ENCODE results near the gene SLC30A3. TPM values are rescaled to one million over a fixed set of nuclear protein-coding genes. Genes with fewer than 3 reads are reported as not detected.

SLC30A3 gene
- total and polyA plus RNA-seq, 2 of the 13 experiments (the other 11 are each of a cell fraction or from before 2014, with no cell fraction given), result 0.38 to 0.79 TPM

GRCh38 chr2:27249891-27250651 is 12.8 kb downstream of the SLC30A3 start (continued):
- no peak for TF ChIP-seq ZFP36L1 (CRISPR knock-in tag; IDR thresholded peaks at IDR 0.05)
- TF ChIP-seq SKIL (CRISPR knock-in tag; IDR thresholded peaks at IDR 0.05; ENCODE audit: borderline replicate concordance), result no peak
- 0 out of 2 replicates have a peak, but pooled peaks have one; percentile 26 for TF ChIP-seq IRX3 (CRISPR knock-in tag; IDR thresholded peaks at IDR 0.05; ENCODE audit: borderline replicate concordance, low read depth)
- TF ChIP-seq SNAI1 (CRISPR knock-in tag; IDR thresholded peaks at IDR 0.05; ENCODE audit: borderline replicate concordance), result peak; percentile 37; the same call in 1 of the 2 replicates
- TF ChIP-seq, protein P1, sequence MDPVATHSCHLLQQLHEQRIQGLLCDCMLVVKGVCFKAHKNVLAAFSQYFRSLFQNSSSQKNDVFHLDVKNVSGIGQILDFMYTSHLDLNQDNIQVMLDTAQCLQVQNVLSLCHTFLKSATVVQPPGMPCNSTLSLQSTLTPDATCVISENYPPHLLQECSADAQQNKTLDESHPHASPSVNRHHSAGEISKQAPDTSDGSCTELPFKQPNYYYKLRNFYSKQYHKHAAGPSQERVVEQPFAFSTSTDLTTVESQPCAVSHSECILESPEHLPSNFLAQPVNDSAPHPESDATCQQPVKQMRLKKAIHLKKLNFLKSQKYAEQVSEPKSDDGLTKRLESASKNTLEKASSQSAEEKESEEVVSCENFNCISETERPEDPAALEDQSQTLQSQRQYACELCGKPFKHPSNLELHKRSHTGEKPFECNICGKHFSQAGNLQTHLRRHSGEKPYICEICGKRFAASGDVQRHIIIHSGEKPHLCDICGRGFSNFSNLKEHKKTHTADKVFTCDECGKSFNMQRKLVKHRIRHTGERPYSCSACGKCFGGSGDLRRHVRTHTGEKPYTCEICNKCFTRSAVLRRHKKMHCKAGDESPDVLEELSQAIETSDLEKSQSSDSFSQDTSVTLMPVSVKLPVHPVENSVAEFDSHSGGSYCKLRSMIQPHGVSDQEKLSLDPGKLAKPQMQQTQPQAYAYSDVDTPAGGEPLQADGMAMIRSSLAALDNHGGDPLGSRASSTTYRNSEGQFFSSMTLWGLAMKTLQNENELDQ (CRISPR knock-in tag; IDR thresholded peaks at IDR 0.05; ENCODE audit: borderline replicate concordance), result no peak
- TF ChIP-seq, protein P2, sequence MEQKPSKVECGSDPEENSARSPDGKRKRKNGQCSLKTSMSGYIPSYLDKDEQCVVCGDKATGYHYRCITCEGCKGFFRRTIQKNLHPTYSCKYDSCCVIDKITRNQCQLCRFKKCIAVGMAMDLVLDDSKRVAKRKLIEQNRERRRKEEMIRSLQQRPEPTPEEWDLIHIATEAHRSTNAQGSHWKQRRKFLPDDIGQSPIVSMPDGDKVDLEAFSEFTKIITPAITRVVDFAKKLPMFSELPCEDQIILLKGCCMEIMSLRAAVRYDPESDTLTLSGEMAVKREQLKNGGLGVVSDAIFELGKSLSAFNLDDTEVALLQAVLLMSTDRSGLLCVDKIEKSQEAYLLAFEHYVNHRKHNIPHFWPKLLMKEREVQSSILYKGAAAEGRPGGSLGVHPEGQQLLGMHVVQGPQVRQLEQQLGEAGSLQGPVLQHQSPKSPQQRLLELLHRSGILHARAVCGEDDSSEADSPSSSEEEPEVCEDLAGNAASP (CRISPR knock-in tag; IDR thresholded peaks at IDR 0.05; ENCODE audit: borderline replicate concordance), result peak; percentile 60; the same call in 1 of the 2 replicates
- TF ChIP-seq SIN3A (IDR thresholded peaks at IDR 0.05; ENCODE audit: borderline replicate concordance, low read depth, low read length), result peak; percentile 60; the same call in 1 of the 2 replicates
- TF ChIP-seq PHF5A (CRISPR knock-in tag; IDR thresholded peaks at IDR 0.05; ENCODE audit: low read depth, unreplicated experiment), result no peak
- TF ChIP-seq HDAC6 (IDR thresholded peaks at IDR 0.05; ENCODE audit: low read depth, low read length), result no peak
- no peak for TF ChIP-seq SP140L (CRISPR knock-in tag; IDR thresholded peaks at IDR 0.05; ENCODE audit: borderline replicate concordance)
- TF ChIP-seq GFI1 (CRISPR knock-in tag; IDR thresholded peaks at IDR 0.05; ENCODE audit: borderline replicate concordance), result peak; percentile 62; the same call in 1 of the 2 replicates
- peak; percentile 73; the same call in 1 of the 2 replicates for TF ChIP-seq ARID2 (CRISPR knock-in tag; IDR thresholded peaks at IDR 0.05; ENCODE audit: borderline replicate concordance)
- 0 out of 2 replicates have a peak, but pooled peaks have one; percentile 55 for TF ChIP-seq WIZ (CRISPR knock-in tag; IDR thresholded peaks at IDR 0.05)
- peak; percentile 25; the same call in 1 of the 2 replicates for TF ChIP-seq ZNF563 (CRISPR knock-in tag; IDR thresholded peaks at IDR 0.05)
- TF ChIP-seq RERE (CRISPR knock-in tag; IDR thresholded peaks at IDR 0.05; ENCODE audit: low read depth), result 0 out of 2 replicates have a peak, but pooled peaks have one; percentile 22
- no peak for TF ChIP-seq ZNF629 (CRISPR knock-in tag; conservative IDR thresholded peaks at IDR 0.05)
